HepG2 (cell line): ENCODE results near the gene UPK1A. TPM values are rescaled to one million over a fixed set of nuclear protein-coding genes. Genes with fewer than 3 reads are reported as not detected.

Experiments used
- CCAR2 ChIP-seq: fragments of 200-400 bp; formaldehyde crosslinking; optimal IDR thresholded peaks from 2 replicates; pipeline ENCODE3; 2018; ENCODE audit warnings: low read depth, mild to moderate bottlenecking, low read length, moderate library complexity
- DNMT1 ChIP-seq: sonication (generic); formaldehyde crosslinking; IDR thresholded peaks from 2 replicates; pipeline ENCODE4 v1.5.1; 2020; ENCODE audit warnings: mild to moderate bottlenecking, missing genetic modification reagents
- E2F5 ChIP-seq: sonication (generic); formaldehyde crosslinking; conservative IDR thresholded peaks from 2 replicates; pipeline ENCODE4 v1.4.0; 2020; ENCODE audit warnings: missing genetic modification reagents
- ELF4 ChIP-seq: sonication (generic); formaldehyde crosslinking; IDR thresholded peaks from 2 replicates; pipeline ENCODE4 v1.5.0; 2020; ENCODE audit warnings: missing genetic modification reagents, mild to moderate bottlenecking, moderate library complexity, borderline replicate concordance
- GRHL1 ChIP-seq: sonication (generic); formaldehyde crosslinking; conservative IDR thresholded peaks from 2 replicates; pipeline ENCODE4 v1.8.0; 2022; ENCODE audit warnings: missing genetic modification reagents
- JUNB ChIP-seq: sonication (generic); formaldehyde crosslinking; IDR thresholded peaks from 2 replicates; pipeline ENCODE4 v1.8.0; 2022; ENCODE audit warnings: missing genetic modification reagents, mild to moderate bottlenecking, borderline replicate concordance
- JUND ChIP-seq: sonication (generic); formaldehyde crosslinking; IDR thresholded peaks from 2 replicates; pipeline ENCODE4 v1.8.0; 2022; ENCODE audit warnings: mild to moderate bottlenecking, missing genetic modification reagents
- NR1H2 ChIP-seq: sonication (generic); formaldehyde crosslinking; IDR thresholded peaks from 2 replicates; pipeline ENCODE4 v1.8.1; 2022; ENCODE audit warnings: low read depth, missing genetic modification reagents, borderline replicate concordance
- RAD21 ChIP-seq: fragments of 450-650 bp; formaldehyde crosslinking; IDR thresholded peaks from 2 replicates; pipeline ENCODE4 v1.5.0; 2020; ENCODE audit warnings: mild to moderate bottlenecking
- SMYD3 ChIP-seq: sonication (generic); formaldehyde crosslinking; IDR thresholded peaks from 2 replicates; pipeline ENCODE4 v1.8.1; 2023; ENCODE audit warnings: mild to moderate bottlenecking, missing genetic modification reagents
- SP5 ChIP-seq: IDR thresholded peaks from 2 replicates; pipeline ENCODE4 v1.6.1; 2016; ENCODE audit warnings: low read depth, borderline replicate concordance
- STAG1 ChIP-seq: sonication (generic); formaldehyde crosslinking; IDR thresholded peaks from 2 replicates; pipeline ENCODE4 v1.4.0; 2020; ENCODE audit warnings: missing genetic modification reagents
- TAF15 ChIP-seq: fragments of 200-400 bp; formaldehyde crosslinking; IDR thresholded peaks from one replicate; pipeline ENCODE4 v1.6.1; 2018; ENCODE audit warnings: mild to moderate bottlenecking, low read depth, low read length; ENCODE audit not compliant: poor library complexity, severe bottlenecking
- TARDBP ChIP-seq: sonication (generic); formaldehyde crosslinking; IDR thresholded peaks from 2 replicates; pipeline ENCODE4 v1.8.0; 2022; ENCODE audit warnings: mild to moderate bottlenecking, missing genetic modification reagents
- ZBTB25 ChIP-seq: IDR thresholded peaks from 2 replicates; pipeline ENCODE4 v1.6.1; 2018; ENCODE audit warnings: missing genetic modification reagents
- ZKSCAN1 ChIP-seq: fragments of 150-350 bp; IDR thresholded peaks from 2 replicates; pipeline ENCODE4 v1.6.1; 2014; ENCODE audit warnings: low read length
- ZNF18 ChIP-seq: sonication (generic); formaldehyde crosslinking; IDR thresholded peaks from 2 replicates; pipeline ENCODE4 v1.8.0; 2022; ENCODE audit warnings: mild to moderate bottlenecking, missing genetic modification reagents; ENCODE audit not compliant: insufficient replicate concordance
- ZNF207 ChIP-seq: fragments of 450-650 bp; IDR thresholded peaks from 2 replicates; pipeline ENCODE4 v1.6.1; 2016; ENCODE audit warnings: antibody characterized with exemption, borderline replicate concordance
- ZNF264 ChIP-seq: sonication (generic); formaldehyde crosslinking; IDR thresholded peaks from 2 replicates; pipeline ENCODE4 v1.4.0; 2020; ENCODE audit warnings: missing genetic modification reagents
- ZNF281 ChIP-seq: sonication (generic); formaldehyde crosslinking; IDR thresholded peaks from 2 replicates; pipeline ENCODE4 v1.4.0; 2020; ENCODE audit warnings: missing genetic modification reagents, borderline replicate concordance
- ZNF44 ChIP-seq: sonication (generic); formaldehyde crosslinking; IDR thresholded peaks from 2 replicates; pipeline ENCODE4 v1.5.1; 2020; ENCODE audit warnings: mild to moderate bottlenecking, missing genetic modification reagents
- ZNF615 ChIP-seq: sonication (generic); formaldehyde crosslinking; IDR thresholded peaks from 2 replicates; pipeline ENCODE4 v1.5.0; 2020; ENCODE audit warnings: mild to moderate bottlenecking, missing genetic modification reagents, borderline replicate concordance
- polyA plus RNA-seq, 8 experiments: library from polyadenylated mRNA; depleted of rRNA in 3 of 8; stranded (reverse) in 7 of 8; unstranded in 1 of 8; fragments of >200 nt; fragmentation: Illumina TruSeq in 4 of 8; extraction: Trizol in 4 of 8; gene quantifications; 2 replicates each; pipeline versions ENCODE4 v1.2.1 to v1.2.3, GENCODE V29; 2011 to 2016; ENCODE audit warnings: low read depth in 4 of 8, missing spikeins in 1 of 8, mixed read lengths in 1 of 8; ENCODE audit not compliant: insufficient read depth in 1 of 8
- total RNA-seq, 5 experiments: library from RNA; depleted of rRNA; stranded (reverse); fragments of >200 nt; fragmentation: Illumina TruSeq; extraction: Trizol; gene quantifications; 2 replicates each; pipeline ENCODE4 v1.2.3, GENCODE V29; 2016; ENCODE audit warnings: low read depth in 1 of 5

The UPK1A gene
- total and polyA plus RNA-seq, 2 of the 13 experiments (the other 11 are each of a cell fraction or from before 2014, with no cell fraction given) = 2.9 TPM; not detected in 1

GRCh38 chr19:35628565-35629331 lies 37.6 kb upstream of the UPK1A start, which contains the start of gene RBM42 (continued):
- TF ChIP-seq CCAR2 (no peak), ZBTB25 (CRISPR knock-in tag) (peak; percentile 70), TAF15 (no peak), ZNF18 (CRISPR knock-in tag) (peak; percentile 49), ZKSCAN1 (peak; percentile 85), ZNF281 (CRISPR knock-in tag) (peak; percentile 65), SP5 (CRISPR knock-in tag) (peak; percentile 31; the same call in 1 of the 2 replicates), RAD21 (CRISPR knock-in tag) (peak; percentile 46), STAG1 (CRISPR knock-in tag) (no peak), NR1H2 (CRISPR knock-in tag) (no peak), ZNF44 (peak; percentile 72; the same call in 1 of the 2 replicates), ZNF264 (CRISPR knock-in tag) (peak; percentile 70), GRHL1 (no peak), E2F5 (peak; percentile 43; the same call in 1 of the 2 replicates), ZNF207 (no peak), SMYD3 (CRISPR knock-in tag) (no peak), JUND (CRISPR knock-in tag) (peak; percentile 65; the same call in 1 of the 2 replicates), ELF4 (CRISPR knock-in tag) (no peak), DNMT1 (CRISPR knock-in tag) (no peak), TARDBP (peak; percentile 85), JUNB (CRISPR knock-in tag) (no peak), ZNF615 (CRISPR knock-in tag) (no peak)
